OCI-LY7 (cell line): ENCODE data around the gene EML6.

Source experiments
- EZH2phosphoT487 ChIP-seq: fragments of 200-600 bp; sonication (generic); IDR thresholded peaks from 2 replicates; pipeline ENCODE4 v1.6.1; 2018; ENCODE audit warnings: low read depth, borderline replicate concordance, mild to moderate bottlenecking, mixed run types, antibody characterized with exemption, low read length, moderate library complexity, mixed read lengths
- TF ChIP-seq, protein P1 (sequence below): fragments of 200-600 bp; sonication (generic); conservative IDR thresholded peaks from 2 replicates; pipeline ENCODE4 v1.5.1; 2014; ENCODE audit warnings: mild to moderate bottlenecking, antibody characterized with exemption, low read length, moderate library complexity, mixed read lengths

DNA sequence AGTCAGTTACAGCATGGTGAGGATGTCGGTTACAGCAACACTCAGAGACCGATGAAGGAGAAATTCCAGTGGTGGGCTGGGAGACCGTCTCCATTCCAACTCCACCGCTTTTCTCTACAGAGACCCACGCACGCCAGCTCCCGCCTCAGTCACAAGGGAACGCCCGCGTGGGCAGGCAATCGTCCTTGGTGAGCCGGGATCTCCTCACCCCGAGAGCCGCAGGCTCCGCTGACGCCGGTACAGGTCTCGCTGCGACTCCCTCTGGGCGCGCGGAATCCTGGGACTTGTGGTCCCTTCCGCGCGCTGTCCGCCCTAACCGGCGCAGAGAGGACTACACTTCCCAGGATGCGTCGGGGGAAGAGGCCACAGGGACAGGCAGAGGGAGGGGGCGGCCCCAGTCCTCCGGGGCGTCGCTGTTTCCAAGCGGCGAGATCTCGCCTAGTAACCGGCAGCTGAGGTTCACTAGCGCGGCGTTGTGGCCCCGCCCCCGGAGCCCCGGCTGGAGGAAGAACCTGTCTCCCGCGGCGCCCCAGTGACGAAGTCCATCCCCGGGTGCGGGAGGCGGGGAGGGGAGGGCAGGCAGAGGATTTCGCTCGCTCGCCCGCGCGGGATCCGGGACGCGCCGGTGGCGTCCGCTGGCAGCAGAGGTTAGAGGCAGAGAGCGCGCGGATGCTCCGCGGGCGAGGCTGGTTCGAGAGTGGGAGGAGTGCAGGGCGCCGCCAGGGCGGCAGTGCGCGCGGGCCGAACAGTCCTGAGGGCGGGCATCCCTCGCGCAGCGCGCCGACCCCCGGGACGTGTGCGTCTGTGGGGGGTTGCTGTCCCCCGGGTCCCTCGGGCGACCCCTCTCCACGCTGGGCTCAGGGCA, at the start of gene EML6:
- TF ChIP-seq, protein P1, sequence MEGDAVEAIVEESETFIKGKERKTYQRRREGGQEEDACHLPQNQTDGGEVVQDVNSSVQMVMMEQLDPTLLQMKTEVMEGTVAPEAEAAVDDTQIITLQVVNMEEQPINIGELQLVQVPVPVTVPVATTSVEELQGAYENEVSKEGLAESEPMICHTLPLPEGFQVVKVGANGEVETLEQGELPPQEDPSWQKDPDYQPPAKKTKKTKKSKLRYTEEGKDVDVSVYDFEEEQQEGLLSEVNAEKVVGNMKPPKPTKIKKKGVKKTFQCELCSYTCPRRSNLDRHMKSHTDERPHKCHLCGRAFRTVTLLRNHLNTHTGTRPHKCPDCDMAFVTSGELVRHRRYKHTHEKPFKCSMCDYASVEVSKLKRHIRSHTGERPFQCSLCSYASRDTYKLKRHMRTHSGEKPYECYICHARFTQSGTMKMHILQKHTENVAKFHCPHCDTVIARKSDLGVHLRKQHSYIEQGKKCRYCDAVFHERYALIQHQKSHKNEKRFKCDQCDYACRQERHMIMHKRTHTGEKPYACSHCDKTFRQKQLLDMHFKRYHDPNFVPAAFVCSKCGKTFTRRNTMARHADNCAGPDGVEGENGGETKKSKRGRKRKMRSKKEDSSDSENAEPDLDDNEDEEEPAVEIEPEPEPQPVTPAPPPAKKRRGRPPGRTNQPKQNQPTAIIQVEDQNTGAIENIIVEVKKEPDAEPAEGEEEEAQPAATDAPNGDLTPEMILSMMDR, result peak; percentile 65
- TF ChIP-seq EZH2phosphoT487, result no peak
